Spleen (tissue), 11 donors: ENCODE data around the gene SNED1. TPM values are rescaled to one million over a fixed set of nuclear protein-coding genes. Genes with fewer than 3 reads are reported as not detected.
A peak's percentile ranks its signal among the peaks of the same experiment; 100 is the strongest.

ENCODE experiments used
- DNase-seq: peaks from one replicate; pipeline ENCODE4 v3.0.0-alpha.2; 2020
- H3K27ac ChIP-seq, 8 donors: fragments of 200-600 bp; sonication (generic) in 7 of 8; 1 replicate in 4 of 8; 2 replicates in 4 of 8; pipeline versions ENCODE4 v1.5.0 to v1.8.0; 2016 to 2021; ENCODE audit warnings: inconsistent platforms in 4 of 8, mild to moderate bottlenecking in 4 of 8, moderate library complexity in 1 of 8
- H3K27me3 ChIP-seq, 7 donors: fragments of 200-600 bp; sonication (generic) in 6 of 7; replicated peaks in 1 of 7; 1 replicate in 4 of 7; 2 replicates in 3 of 7; pipeline versions ENCODE4 v1.5.0 to v1.8.0; 2016 to 2021; ENCODE audit warnings: inconsistent platforms in 3 of 7, mild to moderate bottlenecking in 1 of 7
- H3K36me3 ChIP-seq, 6 donors: fragments of 200-600 bp; sonication (generic) in 5 of 6; 1 replicate in 4 of 6; 2 replicates in 2 of 6; pipeline versions ENCODE4 v1.5.0 to v1.8.0; 2016 to 2021; ENCODE audit warnings: inconsistent platforms in 2 of 6
- H3K4me1 ChIP-seq, 6 donors: fragments of 200-600 bp; sonication (generic) in 5 of 6; 1 replicate in 3 of 6; 2 replicates in 3 of 6; pipeline versions ENCODE4 v1.5.0 to v1.8.0; 2016 to 2021; ENCODE audit warnings: inconsistent platforms in 3 of 6
- H3K4me3 ChIP-seq, 8 donors: fragments of 200-600 bp; sonication (generic) in 7 of 8; 1 replicate in 4 of 8; 2 replicates in 4 of 8; pipeline versions ENCODE4 v1.5.0 to v1.8.0; 2016 to 2021; ENCODE audit warnings: inconsistent platforms in 4 of 8, mild to moderate bottlenecking in 4 of 8, moderate library complexity in 2 of 8
- H3K9me3 ChIP-seq, 8 donors: fragments of 200-600 bp; sonication (generic) in 7 of 8; 1 replicate in 4 of 8; 2 replicates in 4 of 8; pipeline versions ENCODE4 v1.5.0 to v1.8.0; 2016 to 2021; ENCODE audit warnings: inconsistent platforms in 4 of 8
- CTCF ChIP-seq, 11 experiments: fragments of 200-600 bp in 7 of 11; fragments of 450-650 bp in 4 of 11; sonication (generic) in 4 of 11; IDR thresholded peaks in 8 of 11; conservative IDR thresholded peaks in 3 of 11; 1 replicate in 7 of 11; 2 replicates in 4 of 11; pipeline versions ENCODE4 v1.4.0 to v1.8.0; 2016 to 2021; ENCODE audit warnings: antibody characterized with exemption in 11 of 11, inconsistent platforms in 4 of 11, mild to moderate bottlenecking in 1 of 11
- POLR2A ChIP-seq, 3 donors: fragments of 450-650 bp; IDR thresholded peaks; one replicate each; pipeline ENCODE4 v1.5.1; 2017; ENCODE audit warnings: antibody characterized with exemption in 3 of 3, mild to moderate bottlenecking in 1 of 3
- POLR2AphosphoS5 ChIP-seq, 3 donors: sonication (generic); formaldehyde crosslinking; IDR thresholded peaks; one replicate each; pipeline ENCODE4 v1.5.1; 2017; ENCODE audit warnings: antibody characterized with exemption in 3 of 3
- WGBS, 5 donors: extraction: QIAGEN DNeasy Blood & Tissue Kit in 3 of 5; methylation state at CpG; one replicate each; pipeline versions ENCODE4 v1.1.5 to v1.1.7; 2013 to 2018; 5-methylcytosine and 5-hydroxymethylcytosine counted together
- intact Hi-C: fragments of 100-400 bp; cut with DNase I; formaldehyde crosslinking; loops from one replicate; pipeline ENCODE4 v1.15.0; 2023; ENCODE audit warnings: low total_unique reads
- polyA plus RNA-seq, 3 donors: library from polyadenylated mRNA; stranded (reverse); fragments of 200-250 nt; gene quantifications; one replicate each; pipeline ENCODE4 v1.2.1, GENCODE V29; 2013
- total RNA-seq, 7 donors: library from RNA; depleted of rRNA in 3 of 7; stranded (reverse); fragments of >200 nt in 3 of 7; fragmentation: NEBNext Ultra II Directional in 4 of 7; extraction: Animal tissue kit (Norgen Biotek cat#: 25700) in 4 of 7; gene quantifications; one replicate each; pipeline versions ENCODE4 v1.1.0 to v1.2.1, GENCODE V29; 2016 to 2021
- donor health status: healthy with polysubstance abuse.
- donor health status: DM: no; HTN: no; CAD: no; lungs with moderate emphysema.
- donor health status: DM: no; HTN: no; CAD: no.
- donor health status: Bipolar disorder and iron deficiency.
- donor health status: healthy.
- donor health status: DM: no; HTN: no; CAD: no.
- donor health status: DM: yes; HTN: yes; CAD: no.

SNED1 gene
- total and polyA plus RNA-seq, 10 donors: 2.6 to 85.3 (median 45.5) TPM

- WGBS, 5 donors: 90 to 97% (median 94%) methylated on average over 16 of the region's 16 CpGs
- peak in 1 of 3 donors; percentile 17 for TF ChIP-seq POLR2AphosphoS5 (IDR thresholded peaks at IDR 0.05)
- no peak for TF ChIP-seq CTCF (IDR thresholded peaks at IDR 0.05 in 8 of 11, conservative IDR thresholded peaks at IDR 0.05 in 3 of 11)
- Histone ChIP-seq H3K4me3 (no peak overlapping the region), H3K9me3 (no peaks in the 10 kb centered on the region), H3K4me1 (peaks cover 0 to 10% (median 5%) of the 10 kb centered on the region in 6 donors), H3K27me3 (no peaks in the 10 kb centered on the region), H3K27ac (no peak overlapping the region), H3K36me3 (peaks cover 0 to 67% (median 37%) of the 10 kb centered on the region in 6 donors)
- no peak for DNase-seq
- intact Hi-C loops: loop anchor here (5.0 kb wide), 1 partner anchor 77 kb away; the partner anchor contains the start of gene PPP1R7
Observed at GRCh38 chr2:241074901-241075540, 76.6 kb downstream of the SNED1 start.

- no peak overlapping the region for H3K4me3 ChIP-seq
- H3K27me3 ChIP-seq: no peaks in the 10 kb centered on the region
- no peak for TF ChIP-seq CTCF (IDR thresholded peaks at IDR 0.05 in 8 of 11, conservative IDR thresholded peaks at IDR 0.05 in 3 of 11)
- TF ChIP-seq POLR2AphosphoS5 (IDR thresholded peaks at IDR 0.05): peak in 1 of 3 donors; percentile 31
- TF ChIP-seq POLR2A (IDR thresholded peaks at IDR 0.05): no peak
- H3K4me1 ChIP-seq: peaks cover 0 to 26% (median 11%) of the 10 kb centered on the region in 6 donors
- 85 to 90% (median 86%) methylated on average over 9 to 18 of the region's 18 CpGs for WGBS, 5 donors
- H3K36me3 ChIP-seq: peaks cover 0 to 27% (median under 1%) of the 10 kb centered on the region in 6 donors
- intact Hi-C loops: no loop called here
- peak overlapping the region in 1 of 8 donors; percentile 21 for H3K27ac ChIP-seq
- no peak for DNase-seq
- no peaks in the 10 kb centered on the region for H3K9me3 ChIP-seq
Observed at GRCh38 chr2:241080405-241081189, 82.2 kb downstream of the SNED1 start.

- intact Hi-C loops: no loop called here
- no peaks in the 10 kb centered on the region for H3K27me3 ChIP-seq
- no peak for TF ChIP-seq POLR2AphosphoS5 (IDR thresholded peaks at IDR 0.05)
- no peak for TF ChIP-seq POLR2A (IDR thresholded peaks at IDR 0.05)
- no peak for TF ChIP-seq CTCF (IDR thresholded peaks at IDR 0.05 in 8 of 11, conservative IDR thresholded peaks at IDR 0.05 in 3 of 11)
- H3K36me3 ChIP-seq: peaks cover 0 to 27% (median 5%) of the 10 kb centered on the region in 6 donors
- no peaks in the 10 kb centered on the region for H3K9me3 ChIP-seq
- H3K27ac ChIP-seq: peak overlapping the region in 2 of 8 donors; percentile 5 to 21
- H3K4me3 ChIP-seq: no peak overlapping the region
- 56 to 82% (median 69%) methylated on average over 9 of the region's 9 CpGs for WGBS, 5 donors
- DNase-seq: no peak
- H3K4me1 ChIP-seq: peaks cover 0 to 26% (median 11%) of the 10 kb centered on the region in 6 donors
Observed at GRCh38 chr2:241081190-241081642, 82.8 kb downstream of the SNED1 start.
